ENCODE measurements around the gene SLC31A2.

Gene SLC31A2

GRCh38 chr9:113154471-113154870, 3.7 kb downstream of the SLC31A2 start:
- no peak overlapping the region for H3K4me3 ChIP-seq (ENCODE audit: low read depth, low read length)
- no peak for TF ChIP-seq CTCF (IDR thresholded peaks at IDR 0.05; ENCODE audit: low read depth, low read length, missing control alignments)
- DNase-seq (ENCODE audit: low read depth): no peak

DNA sequence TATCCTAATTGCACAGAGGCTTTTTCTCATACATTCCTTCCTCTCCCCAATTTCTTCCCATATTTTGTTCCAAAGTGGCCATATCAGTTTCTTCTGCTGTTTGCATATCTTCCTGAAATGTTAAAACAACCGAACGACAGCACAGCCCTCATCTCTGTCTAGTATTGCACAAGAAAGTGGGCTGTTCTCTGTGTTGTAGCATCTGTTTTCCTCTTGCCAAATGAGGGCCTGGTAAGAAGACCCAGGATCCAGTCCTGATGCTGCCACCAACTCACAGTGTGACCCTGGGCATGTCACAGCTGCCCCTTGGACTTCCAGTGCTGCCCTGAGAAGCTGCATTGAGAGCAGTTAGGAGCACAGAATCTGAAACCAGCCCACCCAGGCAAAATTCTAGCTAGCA, 4.1 kb downstream of the SLC31A2 start:
- H3K4me3 ChIP-seq (ENCODE audit: low read depth, low read length): no peak overlapping the region
- no peak for DNase-seq (ENCODE audit: low read depth)
- no peak for TF ChIP-seq CTCF (IDR thresholded peaks at IDR 0.05; ENCODE audit: low read depth, low read length, missing control alignments)

- H3K4me3 ChIP-seq (ENCODE audit: low read depth, low read length): no peak overlapping the region
- no peak for TF ChIP-seq CTCF (IDR thresholded peaks at IDR 0.05; ENCODE audit: low read depth, low read length, missing control alignments)
- no peak for DNase-seq (ENCODE audit: low read depth)
Observed at GRCh38 chr9:113155911-113156588, 5.2 kb downstream of the SLC31A2 start.

- DNase-seq (ENCODE audit: low read depth): no peak
- H3K4me3 ChIP-seq (ENCODE audit: low read depth, low read length): no peak overlapping the region
- no peak for TF ChIP-seq CTCF (IDR thresholded peaks at IDR 0.05; ENCODE audit: low read depth, low read length, missing control alignments)
Observed at GRCh38 chr9:113156880-113157279, 6.1 kb downstream of the SLC31A2 start.

DNA sequence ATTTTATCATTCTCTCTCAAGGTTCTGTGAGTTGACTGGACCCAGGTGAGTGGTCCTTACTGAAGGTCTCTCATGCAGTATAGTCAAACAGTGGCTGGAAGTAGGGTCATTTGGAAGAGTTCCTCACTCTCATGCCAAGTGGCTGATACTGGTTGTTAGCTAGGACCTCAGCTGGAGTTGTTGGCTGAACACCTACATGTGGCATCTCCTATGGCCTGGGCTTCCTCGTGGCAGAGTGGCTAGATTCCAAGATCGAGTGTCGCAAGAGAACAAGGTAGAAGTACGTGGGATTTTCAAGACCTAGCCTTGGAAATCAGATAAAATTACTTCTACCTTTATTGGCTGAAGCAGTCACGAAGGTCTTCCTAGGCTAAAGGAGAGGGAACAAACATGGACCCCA, 7.6 kb downstream of the SLC31A2 start:
- no peak for DNase-seq (ENCODE audit: low read depth)
- H3K4me3 ChIP-seq (ENCODE audit: low read depth, low read length): no peak overlapping the region
- TF ChIP-seq CTCF (IDR thresholded peaks at IDR 0.05; ENCODE audit: low read depth, low read length, missing control alignments): no peak

DNA sequence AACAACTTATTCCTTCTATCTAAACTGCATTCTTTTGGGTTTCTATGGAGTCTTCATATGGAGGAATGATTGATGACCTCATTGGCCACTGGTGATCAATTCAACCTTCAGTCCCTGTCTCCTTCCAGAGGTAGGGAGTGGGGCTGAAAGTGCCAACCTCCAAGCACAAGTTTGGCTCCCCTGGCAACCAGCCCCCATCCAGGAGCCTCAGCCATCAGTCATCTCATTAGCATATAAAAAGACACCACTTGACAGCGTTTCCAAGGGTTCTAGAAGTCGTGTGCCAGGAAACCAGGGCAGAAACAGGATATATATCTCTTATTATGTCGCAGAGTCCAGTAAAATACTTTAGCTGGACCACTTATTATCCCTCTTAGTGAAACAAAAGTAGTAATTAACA, 9.8 kb downstream of the SLC31A2 start:
- H3K4me3 ChIP-seq (ENCODE audit: low read depth, low read length): no peak overlapping the region
- no peak for DNase-seq (ENCODE audit: low read depth)
- no peak for TF ChIP-seq CTCF (IDR thresholded peaks at IDR 0.05; ENCODE audit: low read depth, low read length, missing control alignments)

DNA sequence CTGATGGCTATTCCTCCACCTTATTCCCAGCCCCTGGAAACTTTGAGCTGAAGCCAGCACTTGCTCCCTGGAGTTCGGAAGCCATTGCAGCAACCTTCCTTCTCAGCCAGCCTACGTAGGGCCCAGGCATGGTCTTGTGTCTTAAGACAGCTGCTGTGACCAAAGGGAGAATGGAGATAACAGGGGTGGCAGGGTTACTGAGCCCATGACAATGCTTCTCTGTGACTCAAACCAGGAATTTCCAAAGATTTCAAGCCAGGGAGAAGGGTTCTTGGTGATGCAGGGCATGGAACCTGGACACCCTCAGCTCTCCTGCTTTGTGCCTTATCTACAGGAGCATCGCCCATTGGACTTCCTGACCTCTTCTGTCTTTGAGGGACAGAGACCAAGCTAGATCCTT, 12.2 kb downstream of the SLC31A2 start:
- no peak for TF ChIP-seq CTCF (IDR thresholded peaks at IDR 0.05; ENCODE audit: low read depth, low read length, missing control alignments)
- H3K4me3 ChIP-seq (ENCODE audit: low read depth, low read length): no peak overlapping the region
- DNase-seq (ENCODE audit: low read depth): no peak

Data from GM12864 (cell line).